Panc1 (cell line): ENCODE results near the gene LTBP3. TPM values are rescaled to one million over a fixed set of nuclear protein-coding genes. Genes with fewer than 3 reads are reported as not detected.
A peak's percentile ranks its signal among the peaks of the same experiment; 100 is the strongest.

Experiments
- ATAC-seq: fragments of 200-7000 bp; cut with Tn5 transposase; 2 replicates; pipeline ENCODE4 v1.9.1; 2020; ENCODE audit warnings: mild to moderate bottlenecking, moderate library complexity
- BruUV-seq: library from RNA; stranded (reverse); fragments of 400-500 nt; replicated peaks from 2 replicates; lab custom pipeline; 2021; lab: Mats Ljungman, UMichigan
- CTCF ChIA-PET: fragments of 300-600 bp; sonication (Branson Sonifier 250); formaldehyde crosslinking; loops from one replicate; lab custom pipeline; 2022; ENCODE audit warnings: antibody characterized with exemption; lab: Charles Lee
- POLR2A ChIA-PET: fragments of 300-600 bp; sonication (Branson Sonifier 250); formaldehyde crosslinking; loops from one replicate; lab custom pipeline; 2022; ENCODE audit warnings: antibody characterized with exemption; lab: Charles Lee
- DNase-seq: peaks from one replicate; pipeline ENCODE4 v3.0.0-alpha.2; 2010; ENCODE audit warnings: low read depth, low spot score
- H3K27ac ChIP-seq: 2 replicates; pipeline ENCODE4 v1.5.1; 2011; ENCODE audit warnings: mild to moderate bottlenecking, low read length, inconsistent platforms
- H3K27me3 ChIP-seq: fragments of 200-500 bp; sonication (Bioruptor generic); 2 replicates; pipeline ENCODE4 v1.6.0; 2014; ENCODE audit warnings: low read length, inconsistent platforms; ENCODE audit not compliant: control insufficient read depth, insufficient read depth
- H3K36me3 ChIP-seq: fragments of 200-500 bp; sonication (Bioruptor generic); 2 replicates; pipeline ENCODE4 v1.5.1; 2014; ENCODE audit warnings: inconsistent platforms, mild to moderate bottlenecking, low read length, moderate library complexity; ENCODE audit not compliant: control insufficient read depth, insufficient read depth
- H3K4me1 ChIP-seq: 2 replicates; pipeline ENCODE4 v1.5.1; 2011; ENCODE audit warnings: inconsistent platforms, mild to moderate bottlenecking, low read length, moderate library complexity; ENCODE audit not compliant: control insufficient read depth, insufficient read depth
- H3K4me3 ChIP-seq, 2 experiments: 2 replicates each; pipeline ENCODE4 v1.5.1; 2011 to 2012; ENCODE audit warnings: low read depth in 2 of 2, low read length in 2 of 2, mild to moderate bottlenecking in 2 of 2, inconsistent platforms in 1 of 2, moderate library complexity in 1 of 2
- H3K9me3 ChIP-seq: fragments of 200-500 bp; sonication (Bioruptor generic); 2 replicates; pipeline ENCODE4 v1.5.1; 2014; ENCODE audit warnings: low read depth, mild to moderate bottlenecking, inconsistent platforms, low read length, moderate library complexity; ENCODE audit not compliant: control insufficient read depth, insufficient read depth
- CTCF ChIP-seq: fragments of 450-650 bp; IDR thresholded peaks from 2 replicates; pipeline ENCODE4 v1.5.1; 2017; ENCODE audit warnings: mild to moderate bottlenecking
- POLR2AphosphoS5 ChIP-seq: IDR thresholded peaks from 2 replicates; pipeline ENCODE4 v1.6.1; 2012; ENCODE audit warnings: mild to moderate bottlenecking, low read depth, low read length, moderate library complexity
- REST ChIP-seq, 2 experiments: IDR thresholded peaks; 2 replicates each; pipeline ENCODE4 v1.6.1; 2011 to 2012; ENCODE audit warnings: low read depth in 2 of 2, control low read depth in 1 of 2, low read length in 1 of 2, mild to moderate bottlenecking in 1 of 2, moderate library complexity in 1 of 2; ENCODE audit not compliant: insufficient read depth in 1 of 2
- SIN3A ChIP-seq: IDR thresholded peaks from 2 replicates; pipeline ENCODE4 v1.6.1; 2012; ENCODE audit warnings: low read depth, mild to moderate bottlenecking, low read length, moderate library complexity, borderline replicate concordance; ENCODE audit not compliant: insufficient read depth
- TCF7L2 ChIP-seq: IDR thresholded peaks from 2 replicates; pipeline ENCODE4 v1.6.1; 2011; ENCODE audit warnings: mild to moderate bottlenecking, low read depth, low read length, inconsistent platforms
- in situ Hi-C: cut with HindIII; loops from 2 replicates; pipeline ENCODE4 v1.10.0; 2016; ENCODE audit warnings: low sequenced_read_pairs, low pct_unique_long_range_greater_than_20kb
- intact Hi-C: fragments of 100-400 bp; cut with micrococcal nuclease; formaldehyde crosslinking; loops from one replicate; pipeline ENCODE4 v1.10.0; 2022; ENCODE audit not compliant: unreplicated experiment
- total RNA-seq: library from RNA; stranded (reverse); gene quantifications from one replicate; pipeline ENCODE4 v1.2.1, GENCODE V29; 2021; ENCODE audit not compliant: unreplicated experiment

Gene LTBP3
- total RNA-seq, 1 experiment from 2014 or later = 133 TPM

- Histone ChIP-seq H3K4me3 (no peak overlapping the region), H3K9me3 (no peaks in the 10 kb centered on the region), H3K4me1 (peaks cover 15% of the 10 kb centered on the region), H3K36me3 (no peaks in the 10 kb centered on the region), H3K27me3 (no peaks in the 10 kb centered on the region), H3K27ac (no peak overlapping the region)
- POLR2A ChIA-PET = interaction anchor here (0.6 kb wide), 1 partner anchor 49 kb away, joined by 3 read pairs; no protein-coding TSS in a partner anchor
- CTCF ChIA-PET = no interaction called here
- no TSS peak for BruUV-seq
- TF ChIP-seq REST (IDR thresholded peaks at IDR 0.05; ENCODE audit: insufficient read depth in 1 of 2, low read depth in 2 of 2, low read length in 1 of 2) (no peak), CTCF (no peak), POLR2AphosphoS5 (no peak), TCF7L2 (no peak), SIN3A (no peak)
- DNase-seq (no peak), ATAC-seq (no peak)
- intact Hi-C loops (no loop called here), in situ Hi-C loops (no loop called here)
These were observed 9.8 kb downstream of the LTBP3 start for GRCh38 chr11:65548395-65548794.

- ChIA-PET POLR2A (no interaction called here), CTCF (no interaction called here)
- DNase-seq (no peak), ATAC-seq (no peak)
- no peaks in the 10 kb centered on the region for H3K9me3 ChIP-seq
- no peak overlapping the region for H3K27ac ChIP-seq
- TF ChIP-seq REST (IDR thresholded peaks at IDR 0.05; ENCODE audit: insufficient read depth in 1 of 2, low read depth in 2 of 2, low read length in 1 of 2) = no peak
- no peak for TF ChIP-seq TCF7L2
- TF ChIP-seq SIN3A = no peak
- H3K27me3 ChIP-seq = no peaks in the 10 kb centered on the region
- no peak overlapping the region for H3K4me3 ChIP-seq
- in situ Hi-C loops = no loop called here
- peaks cover 13% of the 10 kb centered on the region; the same call in 1 of the 2 replicates for H3K4me1 ChIP-seq
- intact Hi-C loops = no loop called here
- H3K36me3 ChIP-seq = no peaks in the 10 kb centered on the region
- TSS peak; percentile 55 for BruUV-seq
These were observed 10.6 kb downstream of the LTBP3 start for GRCh38 chr11:65547446-65548125.
